Adrenal gland (tissue), 12 donors: ENCODE results near the gene SCAPER. TPM values are rescaled to one million over a fixed set of nuclear protein-coding genes. Genes with fewer than 3 reads are reported as not detected.
"Not testable (repeated sequence)": the region's sequence is repeated elsewhere in the genome, so short reads cannot be mapped to it uniquely, and the experiment has no call there.

Source experiments
- DNase-seq, 7 donors: peaks; one replicate each; pipeline ENCODE4 v3.0.0-alpha.2; 2019 to 2020
- H3K27ac ChIP-seq, 5 donors: fragments of 200-600 bp; sonication (generic) in 4 of 5; 1 replicate in 3 of 5; 2 replicates in 2 of 5; pipeline versions ENCODE4 v1.5.1 to v1.8.0; 2016 to 2020; ENCODE audit warnings: mild to moderate bottlenecking in 1 of 5
- H3K27me3 ChIP-seq: fragments of 200-600 bp; 2 replicates; pipeline ENCODE4 v1.8.0; 2021
- H3K36me3 ChIP-seq, 2 donors: fragments of 200-600 bp; replicated peaks in 1 of 2; 1 replicate in 1 of 2; 2 replicates in 1 of 2; pipeline versions ENCODE4 v1.5.1 to v1.8.0; 2018 to 2022
- H3K4me1 ChIP-seq, 2 donors: fragments of 200-600 bp; replicated peaks in 1 of 2; 1 replicate in 1 of 2; 2 replicates in 1 of 2; pipeline versions ENCODE4 v1.5.1 to v1.8.0; 2018 to 2021
- H3K4me3 ChIP-seq, 4 donors: fragments of 200-600 bp; sonication (generic) in 3 of 4; one replicate each; pipeline ENCODE4 v1.5.1; 2016 to 2018
- H3K9me3 ChIP-seq, 3 donors: fragments of 200-600 bp; sonication (generic) in 1 of 3; replicated peaks in 1 of 3; 1 replicate in 2 of 3; 2 replicates in 1 of 3; pipeline versions ENCODE4 v1.5.1 to v1.8.0; 2016 to 2021
- CTCF ChIP-seq, 6 experiments: fragments of 450-650 bp in 4 of 6; fragments of 200-600 bp in 2 of 6; sonication (generic) in 1 of 6; IDR thresholded peaks; 1 replicate in 5 of 6; 2 replicates in 1 of 6; pipeline versions ENCODE4 v1.5.1 to v1.8.0; 2016 to 2021; ENCODE audit warnings: antibody characterized with exemption in 6 of 6, mild to moderate bottlenecking in 2 of 6, moderate library complexity in 1 of 6
- POLR2A ChIP-seq, 2 donors: fragments of 450-650 bp; IDR thresholded peaks; one replicate each; pipeline ENCODE4 v1.6.1; 2017; ENCODE audit warnings: antibody characterized with exemption in 2 of 2, mild to moderate bottlenecking in 2 of 2, moderate library complexity in 1 of 2
- WGBS, 4 donors: extraction: QIAGEN DNeasy Blood & Tissue Kit in 2 of 4; methylation state at CpG; one replicate each; pipeline versions ENCODE4 v1.1.5 to v1.1.7; 2013 to 2017; 5-methylcytosine and 5-hydroxymethylcytosine counted together
- intact Hi-C, 2 donors: fragments of 100-400 bp; cut with DNase I; formaldehyde crosslinking; loops; one replicate each; pipeline versions ENCODE4 v1.14.1 to v1.15.0; 2022 to 2023
- polyA plus RNA-seq, 3 donors: library from polyadenylated mRNA; stranded (reverse); fragments of 200-250 nt in 2 of 3; fragments of 350-450 nt in 1 of 3; fragmentation: Illumina TruSeq in 1 of 3; extraction: RNeasy Lipid Tissue Mini Kit (QIAGEN cat#74804) in 1 of 3; gene quantifications; one replicate each; pipeline ENCODE4 v1.2.3, GENCODE V29; 2013 to 2014
- total RNA-seq, 9 donors: library from RNA; depleted of rRNA in 4 of 9; stranded (reverse); fragments of >200 nt in 4 of 9; fragments of 120-200 nt in 1 of 9; fragmentation: NEBNext Ultra II Directional in 1 of 9; extraction: Animal tissue kit (Norgen Biotek cat#: 25700) in 1 of 9; gene quantifications; one replicate each; pipeline versions ENCODE4 v1.1.0 to v1.2.4, GENCODE V29; 2013 to 2023
- donor health status: healthy with polysubstance abuse.
- donor health status: Bipolar disorder and iron deficiency.
- donor health status: DM: yes; HTN: yes; CAD: no.
- donor health status: DM: no; HTN: no; CAD: no.
- donor health status: DM: no; HTN: no; CAD: no.
- donor health status: DM: yes; HTN: yes; CAD: no.

Gene SCAPER
- total and polyA plus RNA-seq, 12 donors: 3.9 to 95.3 (median 24.1) TPM

- H3K27me3 ChIP-seq: no peaks in the 10 kb centered on the region
- no peak overlapping the region for H3K4me3 ChIP-seq
- no peaks in the 10 kb centered on the region for H3K36me3 ChIP-seq
- H3K27ac ChIP-seq: no peak overlapping the region
- H3K9me3 ChIP-seq: no peaks in the 10 kb centered on the region
- intact Hi-C loops: no loop called here
- no peaks in the 10 kb centered on the region for H3K4me1 ChIP-seq
- no peak for DNase-seq
- TF ChIP-seq POLR2A (IDR thresholded peaks at IDR 0.05) (no peak), CTCF (IDR thresholded peaks at IDR 0.05) (no peak)
These were observed 465.6 kb downstream of the SCAPER start for GRCh38 chr15:76439542-76439941.

- DNase-seq: no peak
- WGBS, 4 donors: 47 to 51% (median 49%) methylated on average over 3 of the region's 3 CpGs
These were observed 471.2 kb downstream of the SCAPER start for GRCh38 chr15:76433798-76434400.

GRCh38 chr15:76433036-76433435 is 472.1 kb downstream of the SCAPER start:
- H3K36me3 ChIP-seq, intact Hi-C loops, H3K9me3 ChIP-seq, H3K4me1 ChIP-seq, H3K27ac ChIP-seq, DNase-seq, H3K27me3 ChIP-seq, H3K4me3 ChIP-seq: not testable (repeated sequence)
- 92 to 100% (median 98%) methylated on average over 1 of the region's 1 CpG for WGBS, 4 donors

More at GRCh38 chr15:76433798-76434400, 471.2 kb downstream of the SCAPER start:
- no peaks in the 10 kb centered on the region for H3K27me3 ChIP-seq
- TF ChIP-seq CTCF (IDR thresholded peaks at IDR 0.05) (no peak), POLR2A (IDR thresholded peaks at IDR 0.05) (no peak)
- H3K4me1 ChIP-seq: no peaks in the 10 kb centered on the region
- H3K36me3 ChIP-seq: no peaks in the 10 kb centered on the region
- intact Hi-C loops: no loop called here
- no peak overlapping the region for H3K4me3 ChIP-seq
- no peak overlapping the region for H3K27ac ChIP-seq
- H3K9me3 ChIP-seq: no peaks in the 10 kb centered on the region

- Histone ChIP-seq H3K36me3 (no peaks in the 10 kb centered on the region), H3K4me1 (no peaks in the 10 kb centered on the region), H3K27me3 (no peaks in the 10 kb centered on the region), H3K27ac (no peak overlapping the region), H3K9me3 (no peaks in the 10 kb centered on the region), H3K4me3 (no peak overlapping the region)
- intact Hi-C loops: no loop called here
- WGBS, 4 donors: 61 to 73% (median 71%) methylated on average over 1 of the region's 1 CpG
- TF ChIP-seq CTCF (IDR thresholded peaks at IDR 0.05): no peak
- TF ChIP-seq POLR2A (IDR thresholded peaks at IDR 0.05): no peak
- no peak for DNase-seq
These were observed 472.5 kb downstream of the SCAPER start for GRCh38 chr15:76432604-76433003.

- Histone ChIP-seq H3K27ac (no peak overlapping the region), H3K4me1 (no peaks in the 10 kb centered on the region), H3K27me3 (no peaks in the 10 kb centered on the region), H3K4me3 (no peak overlapping the region), H3K36me3 (no peaks in the 10 kb centered on the region), H3K9me3 (no peaks in the 10 kb centered on the region)
- TF ChIP-seq POLR2A (IDR thresholded peaks at IDR 0.05): no peak
- TF ChIP-seq CTCF (IDR thresholded peaks at IDR 0.05): no peak
- intact Hi-C loops: no loop called here
- no peak for DNase-seq
- 79 to 85% (median 81%) methylated on average over 4 of the region's 4 CpGs for WGBS, 4 donors
These were observed 473.2 kb downstream of the SCAPER start for GRCh38 chr15:76431971-76432370.

GRCh38 chr15:76430711-76431110 is 474.4 kb downstream of the SCAPER start:
- H3K36me3 ChIP-seq, H3K4me1 ChIP-seq, H3K9me3 ChIP-seq, DNase-seq, H3K4me3 ChIP-seq, H3K27me3 ChIP-seq, intact Hi-C loops, H3K27ac ChIP-seq: not testable (repeated sequence)
- WGBS, 4 donors: 98 to 100% (median 100%) methylated on average over 2 of the region's 2 CpGs
